ENCODE data around the gene DLG2.
A peak's percentile ranks its signal among the peaks of the same experiment; 100 is the strongest.

Gene DLG2

DNA sequence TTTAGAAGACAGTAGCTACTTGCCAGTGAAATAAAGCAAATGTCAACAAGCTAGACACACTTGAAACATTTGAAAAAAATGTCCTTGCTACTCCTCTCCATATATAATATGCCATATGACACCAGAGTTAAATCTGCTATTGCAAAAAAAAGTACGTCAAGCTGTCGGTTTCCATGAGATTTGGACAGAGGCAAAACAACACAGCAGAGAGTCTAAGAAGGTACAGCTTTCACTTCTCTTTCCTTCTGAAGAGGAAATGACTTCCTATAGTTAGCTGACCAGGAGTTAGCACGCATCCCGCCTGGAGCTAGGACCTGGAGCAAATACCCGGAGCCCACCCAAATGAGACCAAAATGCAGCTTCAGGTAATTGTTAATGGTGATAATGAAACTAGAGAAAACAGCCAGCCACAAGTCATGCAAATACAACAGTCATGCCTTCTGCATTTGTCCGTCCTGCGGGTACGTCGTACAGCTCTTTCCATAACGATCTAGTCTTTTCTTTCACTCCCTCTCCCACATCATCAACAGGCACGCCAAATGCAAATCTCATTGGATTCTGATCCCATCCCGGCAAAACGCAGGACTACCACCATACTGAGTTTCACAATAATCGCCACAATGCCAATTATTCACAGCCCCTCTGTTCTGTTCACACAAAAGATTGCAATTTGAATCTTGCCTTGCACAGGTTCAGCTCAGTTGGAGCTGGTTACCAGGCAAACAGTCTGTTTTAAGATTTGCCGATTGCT, 1945.9 kb downstream of the DLG2 start:
- H3K4me3 Mint-ChIP-seq = no peak overlapping the region
- no peak for DNase-seq
- TF ChIP-seq, protein P1, sequence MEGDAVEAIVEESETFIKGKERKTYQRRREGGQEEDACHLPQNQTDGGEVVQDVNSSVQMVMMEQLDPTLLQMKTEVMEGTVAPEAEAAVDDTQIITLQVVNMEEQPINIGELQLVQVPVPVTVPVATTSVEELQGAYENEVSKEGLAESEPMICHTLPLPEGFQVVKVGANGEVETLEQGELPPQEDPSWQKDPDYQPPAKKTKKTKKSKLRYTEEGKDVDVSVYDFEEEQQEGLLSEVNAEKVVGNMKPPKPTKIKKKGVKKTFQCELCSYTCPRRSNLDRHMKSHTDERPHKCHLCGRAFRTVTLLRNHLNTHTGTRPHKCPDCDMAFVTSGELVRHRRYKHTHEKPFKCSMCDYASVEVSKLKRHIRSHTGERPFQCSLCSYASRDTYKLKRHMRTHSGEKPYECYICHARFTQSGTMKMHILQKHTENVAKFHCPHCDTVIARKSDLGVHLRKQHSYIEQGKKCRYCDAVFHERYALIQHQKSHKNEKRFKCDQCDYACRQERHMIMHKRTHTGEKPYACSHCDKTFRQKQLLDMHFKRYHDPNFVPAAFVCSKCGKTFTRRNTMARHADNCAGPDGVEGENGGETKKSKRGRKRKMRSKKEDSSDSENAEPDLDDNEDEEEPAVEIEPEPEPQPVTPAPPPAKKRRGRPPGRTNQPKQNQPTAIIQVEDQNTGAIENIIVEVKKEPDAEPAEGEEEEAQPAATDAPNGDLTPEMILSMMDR (IDR thresholded peaks at IDR 0.05) = no peak
- no peaks in the 10 kb centered on the region for H3K9me3 Mint-ChIP-seq
- H3K4me1 Mint-ChIP-seq = peaks cover 41% of the 10 kb centered on the region
- H3K27me3 Mint-ChIP-seq (ENCODE audit: low read depth, poor library complexity) = peaks cover 4% of the 10 kb centered on the region
- H3K36me3 Mint-ChIP-seq (ENCODE audit: low read depth) = no peaks in the 10 kb centered on the region
- H3K27ac Mint-ChIP-seq = peak overlapping the region; percentile 11

- Mint-ChIP-seq H3K36me3 (ENCODE audit: low read depth) (no peaks in the 10 kb centered on the region), H3K27ac (no peak overlapping the region), H3K4me1 (peaks cover 37% of the 10 kb centered on the region), H3K4me3 (no peak overlapping the region), H3K27me3 (ENCODE audit: low read depth, poor library complexity) (peaks cover 4% of the 10 kb centered on the region), H3K9me3 (no peaks in the 10 kb centered on the region)
- DNase-seq = peak; percentile 8
- TF ChIP-seq, protein P1 (IDR thresholded peaks at IDR 0.05) = no peak
Measured at GRCh38 chr11:83680321-83680720, 1946.8 kb downstream of the DLG2 start.

DNA sequence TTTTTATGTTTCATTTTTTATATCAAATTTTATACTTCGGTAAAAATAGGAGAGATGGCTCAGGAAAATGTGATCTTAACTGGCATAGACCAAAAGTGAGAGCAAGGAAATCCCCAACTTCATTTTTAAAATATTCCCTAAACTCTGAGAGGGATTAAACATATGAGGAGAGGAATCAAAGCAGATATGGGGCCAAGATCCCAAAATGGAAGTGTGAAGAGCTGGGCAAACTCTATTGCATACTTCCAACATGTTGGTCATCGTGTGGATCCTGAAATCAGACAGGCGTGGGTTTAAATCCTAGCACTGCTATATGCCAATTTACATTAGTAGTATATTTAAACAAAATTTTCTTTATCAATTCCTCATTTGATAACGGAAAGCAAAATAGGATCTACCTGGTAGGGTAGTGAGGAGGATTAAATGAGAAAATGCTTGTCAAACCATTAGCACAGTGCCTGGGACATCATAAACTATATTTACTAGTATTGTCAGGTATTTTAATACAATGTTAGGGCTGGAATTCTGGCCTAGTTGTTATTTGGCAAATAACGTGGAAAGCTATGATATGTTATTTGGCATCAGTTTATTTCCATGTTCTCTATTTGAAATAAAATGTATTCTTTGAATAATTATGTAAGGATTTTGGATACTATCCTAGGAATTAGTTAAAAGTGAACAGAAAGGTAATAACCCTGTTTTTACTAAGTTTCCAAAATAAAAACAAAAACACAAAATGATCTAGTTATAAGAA, 1948.1 kb downstream of the DLG2 start:
- no peak overlapping the region for H3K27ac Mint-ChIP-seq
- H3K36me3 Mint-ChIP-seq (ENCODE audit: low read depth) = no peaks in the 10 kb centered on the region
- H3K9me3 Mint-ChIP-seq = no peaks in the 10 kb centered on the region
- peaks cover 4% of the 10 kb centered on the region for H3K27me3 Mint-ChIP-seq (ENCODE audit: low read depth, poor library complexity)
- no peak overlapping the region for H3K4me3 Mint-ChIP-seq
- TF ChIP-seq, protein P1 (IDR thresholded peaks at IDR 0.05) = no peak
- H3K4me1 Mint-ChIP-seq = peaks cover 37% of the 10 kb centered on the region
- no peak for DNase-seq

DNA sequence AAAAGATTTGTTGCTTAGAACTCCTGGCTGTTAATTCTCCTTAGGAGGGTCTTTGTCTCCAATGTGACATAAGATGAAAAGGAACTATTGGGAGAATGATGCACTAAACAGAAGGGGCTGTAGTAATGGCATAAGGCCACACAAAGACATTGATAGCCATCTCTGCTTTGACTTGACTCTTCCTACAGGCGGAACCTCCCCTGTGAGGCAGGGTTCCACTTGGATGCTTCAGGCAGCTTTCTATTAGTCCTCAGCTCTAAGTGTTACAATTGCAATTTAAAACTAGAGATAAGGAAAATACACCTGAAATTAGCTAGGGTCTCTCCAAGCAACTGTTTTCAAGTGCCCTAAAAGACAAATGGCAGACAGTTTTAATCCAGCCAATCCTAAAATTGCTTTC, 1949.4 kb downstream of the DLG2 start:
- Mint-ChIP-seq H3K4me1 (peaks cover 37% of the 10 kb centered on the region), H3K4me3 (no peak overlapping the region), H3K9me3 (no peaks in the 10 kb centered on the region), H3K27me3 (ENCODE audit: low read depth, poor library complexity) (peaks cover 4% of the 10 kb centered on the region), H3K27ac (no peak overlapping the region), H3K36me3 (ENCODE audit: low read depth) (no peaks in the 10 kb centered on the region)
- TF ChIP-seq, protein P1 (IDR thresholded peaks at IDR 0.05) = no peak
- DNase-seq = no peak

DNA sequence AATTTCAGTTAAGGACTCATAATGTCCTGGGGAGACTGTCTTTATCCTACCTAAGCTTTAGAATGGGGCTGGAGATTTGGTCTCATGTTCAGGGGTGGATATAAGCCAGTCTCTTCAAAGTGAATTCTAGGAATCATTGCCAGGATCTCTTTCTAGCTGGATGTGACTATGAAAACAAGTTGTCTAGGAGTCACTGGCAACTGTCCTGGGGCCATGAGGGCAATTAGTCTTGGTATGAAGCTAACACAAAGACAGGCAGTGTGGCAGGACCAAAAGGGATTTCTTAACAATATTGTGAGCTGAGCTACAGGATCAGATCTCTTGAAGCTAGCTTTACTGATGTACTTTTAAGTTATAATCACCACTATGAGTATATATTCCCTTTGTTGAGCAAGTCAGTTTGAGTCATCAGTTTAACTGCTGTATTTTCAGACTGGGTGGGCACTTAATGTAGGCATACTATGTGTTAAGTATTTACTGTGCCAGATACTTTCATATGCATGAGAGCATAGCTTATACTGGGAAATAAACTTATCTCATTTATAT, 1951.0 kb downstream of the DLG2 start:
- peaks cover 24% of the 10 kb centered on the region for H3K4me1 Mint-ChIP-seq
- no peaks in the 10 kb centered on the region for H3K9me3 Mint-ChIP-seq
- TF ChIP-seq, protein P1 (IDR thresholded peaks at IDR 0.05) = no peak
- no peaks in the 10 kb centered on the region for H3K36me3 Mint-ChIP-seq (ENCODE audit: low read depth)
- no peak overlapping the region for H3K4me3 Mint-ChIP-seq
- H3K27me3 Mint-ChIP-seq (ENCODE audit: low read depth, poor library complexity) = peaks cover 2% of the 10 kb centered on the region
- H3K27ac Mint-ChIP-seq = no peak overlapping the region
- DNase-seq = no peak

Measured in nephron progenitor cell (in vitro differentiated cells).